HG03469 (cell line): ENCODE measurements around the gene RUNX3.

Source experiments
- ATAC-seq: cut with Tn5 transposase; IDR thresholded peaks from one replicate; pipeline ENCODE4 v1.9.1; 2021; ENCODE audit warnings: mild to moderate bottlenecking, moderate library complexity, moderate number of reproducible peaks; ENCODE audit not compliant: unreplicated experiment

The RUNX3 gene

GRCh38 chr1:24931468-24932231, 1.6 kb upstream of the RUNX3 start:
- no peak for ATAC-seq

- ATAC-seq, result no peak
Observed at GRCh38 chr1:24931146-24931467, 1.0 kb upstream of the RUNX3 start.

GRCh38 chr1:24929398-24930259, 447 bp downstream of the RUNX3 start:
- ATAC-seq, result peak; percentile 5

GRCh38 chr1:24928689-24929397, 1.2 kb downstream of the RUNX3 start:
- ATAC-seq, result no peak

- ATAC-seq, result no peak
Observed at GRCh38 chr1:24927988-24928688, 1.9 kb downstream of the RUNX3 start.

- ATAC-seq, result no peak
Observed at GRCh38 chr1:24927473-24927872, 2.6 kb downstream of the RUNX3 start.

- no peak for ATAC-seq
Observed at GRCh38 chr1:24926563-24927249, 3.4 kb downstream of the RUNX3 start.

- no peak for ATAC-seq
Observed at GRCh38 chr1:24925963-24926362, 4.1 kb downstream of the RUNX3 start.

- ATAC-seq, result no peak
Observed at GRCh38 chr1:24925082-24925779, 4.8 kb downstream of the RUNX3 start.

- ATAC-seq, result no peak
Observed at GRCh38 chr1:24923485-24924113, 6.5 kb downstream of the RUNX3 start.

- ATAC-seq, result no peak
Observed at GRCh38 chr1:24921938-24922662, 8.0 kb downstream of the RUNX3 start.

- ATAC-seq, result no peak
Observed at GRCh38 chr1:24921412-24921811, 8.7 kb downstream of the RUNX3 start.

GRCh38 chr1:24920533-24920925, 9.5 kb downstream of the RUNX3 start:
- ATAC-seq, result no peak

- no peak for ATAC-seq
Observed at GRCh38 chr1:24919791-24920532, 10.1 kb downstream of the RUNX3 start.

GRCh38 chr1:24918995-24919605, 11.0 kb downstream of the RUNX3 start:
- ATAC-seq, result no peak

- ATAC-seq, result no peak
Observed at GRCh38 chr1:24918370-24918769, 11.7 kb downstream of the RUNX3 start.

- ATAC-seq, result no peak
Observed at GRCh38 chr1:24917327-24918074, 12.6 kb downstream of the RUNX3 start.
